Stimulated activated CD4-positive, alpha-beta T cell treated with anti-CD3 and anti-CD28 coated beads, Interleukin-12 subunit alpha, Interleukin-12 subunit beta, amount 100 ng/mL, for 24 hours (primary cell): Measurements from ENCODE around the gene NAPG.
"Not testable (repeated sequence)": the region's sequence is repeated elsewhere in the genome, so short reads cannot be mapped to it uniquely, and the experiment has no call there.

Experiments used
- DNase-seq, 2 experiments: peaks; one replicate each; pipeline ENCODE4 v3.0.0-alpha.2; 2020; ENCODE audit warnings: low read depth in 2 of 2

Gene NAPG

GRCh38 chr18:10579079-10579867 is 53.4 kb downstream of the NAPG start:
- no peak for DNase-seq

- no peak for DNase-seq
Observed at GRCh38 chr18:10580215-10580614, 54.4 kb downstream of the NAPG start.

GRCh38 chr18:10585260-10585659 is 59.4 kb downstream of the NAPG start:
- DNase-seq = no peak

- DNase-seq = no peak
Observed at GRCh38 chr18:10588975-10589374, 63.1 kb downstream of the NAPG start.

- DNase-seq = no peak
Observed at GRCh38 chr18:10590412-10590811, 64.6 kb downstream of the NAPG start.

GRCh38 chr18:10591896-10592295 is 66.1 kb downstream of the NAPG start:
- DNase-seq = no peak

- not testable (repeated sequence) for DNase-seq
Observed at GRCh38 chr18:10593366-10594022, 67.7 kb downstream of the NAPG start.

- not testable (repeated sequence) for DNase-seq
Observed at GRCh38 chr18:10595917-10596316, 70.1 kb downstream of the NAPG start.

- DNase-seq = not testable (repeated sequence)
Observed at GRCh38 chr18:10597695-10598094, 71.9 kb downstream of the NAPG start.

- DNase-seq = not testable (repeated sequence)
Observed at GRCh38 chr18:10600701-10601100, 74.9 kb downstream of the NAPG start.
